Endothelial cell of umbilical vein (primary cell): Measurements from ENCODE around the gene MMP1. TPM values are rescaled to one million over a fixed set of nuclear protein-coding genes. Genes with fewer than 3 reads are reported as not detected.

ENCODE experiments used
- BruUV-seq: library from RNA; stranded (reverse); fragments of 400-500 nt; replicated peaks from 2 replicates; lab custom pipeline; 2021; lab: Mats Ljungman, UMichigan
- CTCF ChIA-PET: fragments of 300-600, 350-600 bp; sonication (Branson Sonifier 250); formaldehyde crosslinking; loops from one replicate; lab custom pipeline; 2021; ENCODE audit warnings: antibody characterized with exemption, inconsistent platforms; lab: Charles Lee
- POLR2A ChIA-PET: fragments of 300-600, 350-600 bp; sonication (Branson Sonifier 250); formaldehyde crosslinking; loops from one replicate; lab custom pipeline; 2021; ENCODE audit warnings: antibody characterized with exemption, inconsistent platforms; lab: Charles Lee
- DNase-seq: peaks from one replicate; pipeline ENCODE4 v3.0.0-alpha.2; 2011; ENCODE audit warnings: low read depth, low spot score
- FAIRE-seq: peaks from 2 replicates; lab custom pipeline; 2011; peaks lifted over from hg19 to GRCh38; lab: Jason Lieb, UNC
- H2AFZ ChIP-seq: 2 replicates; pipeline ENCODE4 v1.6.0; 2012; ENCODE audit warnings: low read depth, low read length, control low read depth, inconsistent platforms
- H3K27ac ChIP-seq: 2 replicates; pipeline ENCODE4 v1.5.1; 2011; ENCODE audit warnings: low read depth, mild to moderate bottlenecking, control low read depth, low read length, moderate library complexity; ENCODE audit not compliant: insufficient read depth
- H3K27me3 ChIP-seq, 2 experiments: 2 replicates each; pipeline versions ENCODE4 v1.6.0 to v1.6.1; 2011; ENCODE audit warnings: low read length in 2 of 2, mixed read lengths in 1 of 2; ENCODE audit not compliant: control insufficient read depth in 2 of 2, insufficient read depth in 2 of 2
- H3K36me3 ChIP-seq, 2 experiments: 2 replicates in 1 of 2; 3 replicates in 1 of 2; pipeline ENCODE4 v1.5.1; 2011; ENCODE audit warnings: low read length in 2 of 2, mild to moderate bottlenecking in 1 of 2, moderate library complexity in 1 of 2; ENCODE audit not compliant: control insufficient read depth in 2 of 2, insufficient read depth in 2 of 2; ENCODE audit errors: extremely low read depth in 1 of 2
- H3K4me1 ChIP-seq: 3 replicates; pipeline ENCODE4 v1.5.1; 2011; ENCODE audit warnings: mild to moderate bottlenecking, low read length; ENCODE audit not compliant: control insufficient read depth, insufficient read depth; ENCODE audit errors: extremely low read depth
- H3K4me2 ChIP-seq: 2 replicates; pipeline ENCODE4 v1.6.1; 2011; ENCODE audit warnings: low read length, control low read depth, mixed read lengths; ENCODE audit not compliant: insufficient read depth
- H3K4me3 ChIP-seq, 3 experiments: fragments of 200-600 bp in 1 of 3; sonication (generic), shearing (Covaris generic) in 1 of 3; replicated peaks in 1 of 3; 2 replicates each; pipeline ENCODE4 v1.5.1; 2011 to 2016; ENCODE audit warnings: control low read depth in 3 of 3, low read length in 3 of 3, mild to moderate bottlenecking in 2 of 3, inconsistent platforms in 1 of 3, low read depth in 1 of 3, moderate library complexity in 1 of 3; ENCODE audit not compliant: insufficient read depth in 1 of 3
- H3K79me2 ChIP-seq: 2 replicates; pipeline ENCODE4 v1.6.0; 2012; ENCODE audit warnings: low read length, inconsistent platforms; ENCODE audit not compliant: control insufficient read depth, insufficient read depth
- H3K9ac ChIP-seq: replicated peaks from 2 replicates; pipeline ENCODE3; 2011; ENCODE audit warnings: low read length, control low read depth; ENCODE audit not compliant: insufficient read depth; ENCODE audit errors: extremely low read depth
- H3K9me1 ChIP-seq: replicated peaks from 3 replicates; pipeline ENCODE4 v1.6.0; 2011; ENCODE audit warnings: mild to moderate bottlenecking, low read length; ENCODE audit not compliant: control insufficient read depth, insufficient read depth; ENCODE audit errors: extremely low read depth
- H3K9me3 ChIP-seq: replicated peaks from 2 replicates; pipeline ENCODE4 v1.5.1; 2012; ENCODE audit warnings: low read length, inconsistent platforms; ENCODE audit not compliant: control insufficient read depth, insufficient read depth
- H4K20me1 ChIP-seq: replicated peaks from 2 replicates; pipeline ENCODE3; 2011; ENCODE audit warnings: mild to moderate bottlenecking, low read length; ENCODE audit not compliant: control insufficient read depth, insufficient read depth; ENCODE audit errors: extremely low read depth
- CTCF ChIP-seq, 2 donors: IDR thresholded peaks; 1 replicate in 1 of 2; 2 replicates in 1 of 2; pipeline ENCODE4 v1.5.1; 2011; ENCODE audit warnings: low read length in 2 of 2, mild to moderate bottlenecking in 2 of 2, moderate library complexity in 2 of 2, control low read depth in 1 of 2, inconsistent platforms in 1 of 2, low read depth in 1 of 2; ENCODE audit not compliant: insufficient read depth in 1 of 2; ENCODE audit errors: extremely low read depth in 1 of 2
- EZH2 ChIP-seq: IDR thresholded peaks from 2 replicates; pipeline ENCODE4 v1.6.1; 2012; ENCODE audit warnings: borderline replicate concordance, low read depth, mild to moderate bottlenecking, moderate library complexity, low read length, inconsistent platforms; ENCODE audit not compliant: severe bottlenecking
- FOS ChIP-seq: IDR thresholded peaks from 2 replicates; pipeline ENCODE4 v1.6.1; 2011; ENCODE audit warnings: mild to moderate bottlenecking, low read length, moderate library complexity, borderline replicate concordance; ENCODE audit not compliant: insufficient read depth
- GATA2 ChIP-seq: IDR thresholded peaks from 2 replicates; pipeline ENCODE4 v1.7.0; 2011; ENCODE audit warnings: low read depth, mild to moderate bottlenecking, moderate library complexity, mixed read lengths, low read length; ENCODE audit not compliant: insufficient read length, insufficient read depth
- JUN ChIP-seq: IDR thresholded peaks from 2 replicates; pipeline ENCODE4 v1.6.1; 2011; ENCODE audit warnings: borderline replicate concordance, low read depth; ENCODE audit not compliant: insufficient read length, insufficient read depth
- MAX ChIP-seq: IDR thresholded peaks from 2 replicates; pipeline ENCODE4 v1.6.1; 2011; ENCODE audit not compliant: insufficient read depth, insufficient read length
- MYC ChIP-seq: IDR thresholded peaks from one replicate; pipeline ENCODE4 v1.6.1; 2011; ENCODE audit warnings: mild to moderate bottlenecking, low read depth, low read length
- POLR2A ChIP-seq: IDR thresholded peaks from 2 replicates; pipeline ENCODE4 v1.6.1; 2012; ENCODE audit warnings: low read depth, mild to moderate bottlenecking, control low read depth, low read length
- POLR2AphosphoS5 ChIP-seq: IDR thresholded peaks from 2 replicates; pipeline ENCODE4 v1.6.1; 2012; ENCODE audit warnings: low read depth, mild to moderate bottlenecking, control low read depth, low read length, moderate library complexity; ENCODE audit not compliant: insufficient read depth
- dilution Hi-C: fragments of 300-500 bp; cut with MboI; formaldehyde crosslinking; loops from one replicate; pipeline ENCODE4 v1.15.0; 2019; ENCODE audit warnings: low sequenced_read_pairs; ENCODE audit not compliant: extremely low pct_ligation_motif_present
- intact Hi-C: fragments of 100-400 bp; cut with micrococcal nuclease; formaldehyde crosslinking; loops from one replicate; pipeline ENCODE4 v1.10.0; 2022
- polyA plus RNA-seq, 4 experiments: library from polyadenylated mRNA; depleted of rRNA in 3 of 4; stranded (reverse) in 3 of 4; unstranded in 1 of 4; fragments of >200 nt; gene quantifications; 2 replicates each; pipeline versions ENCODE4 v1.2.1 to v1.2.3, GENCODE V29; 2011 to 2012; ENCODE audit warnings: missing spikeins in 1 of 4
- total RNA-seq: library from RNA; stranded (reverse); gene quantifications from 2 replicates; pipeline ENCODE4 v1.2.3, GENCODE V29; 2021

MMP1 gene
- total and polyA plus RNA-seq, 2 donors (not counting 3 experiments of a cell fraction or from before 2014, with no cell fraction given), result 1.4 to 1,694 TPM

- Histone ChIP-seq H3K27ac (no peak overlapping the region), H3K27me3 (peaks cover 7 to 12% of the 10 kb centered on the region in 2 experiments), H3K4me1 (no peaks in the 10 kb centered on the region), H3K36me3 (no peaks in the 10 kb centered on the region), H4K20me1 (no peaks in the 10 kb centered on the region), H3K9ac (no peak overlapping the region), H3K79me2 (no peaks in the 10 kb centered on the region), H3K4me2 (no peak overlapping the region), H3K4me3 (no peak overlapping the region), H3K9me3 (no peaks in the 10 kb centered on the region), H3K9me1 (no peaks in the 10 kb centered on the region), H2AFZ (no peak overlapping the region)
- DNase-seq (no peak), FAIRE-seq (no peak)
- dilution Hi-C loops (no loop called here), intact Hi-C loops (no loop called here)
- ChIA-PET POLR2A (no interaction called here), CTCF (interaction anchor here (0.6 to 1.8 kb wide), 4 partner anchors 15 to 694 kb away, joined by 3 to 6 read pairs (median 4); no protein-coding TSS in a partner anchor)
- TF ChIP-seq POLR2A, result no peak
- no peak for TF ChIP-seq MYC
- TF ChIP-seq EZH2, result no peak
- no peak for TF ChIP-seq MAX
- TF ChIP-seq JUN, result no peak
- no peak for TF ChIP-seq POLR2AphosphoS5
- no peak for TF ChIP-seq FOS
- no peak for TF ChIP-seq GATA2
- TF ChIP-seq CTCF (IDR thresholded peaks at IDR 0.05; ENCODE audit: extremely low read depth in 1 of 2, insufficient read depth in 1 of 2, low read depth in 1 of 2, low read length in 2 of 2), result no peak
- no TSS peak for BruUV-seq
Observed at GRCh38 chr11:102846292-102846691, 48.3 kb upstream of the MMP1 start.
